Adrenal gland (tissue), 12 donors: Measurements from ENCODE around the gene EFCC1. TPM values are rescaled to one million over a fixed set of nuclear protein-coding genes. Genes with fewer than 3 reads are reported as not detected.

Experiments
- DNase-seq, 7 donors: peaks; one replicate each; pipeline ENCODE4 v3.0.0-alpha.2; 2019 to 2020
- H3K27ac ChIP-seq, 5 donors: fragments of 200-600 bp; sonication (generic) in 4 of 5; 1 replicate in 3 of 5; 2 replicates in 2 of 5; pipeline versions ENCODE4 v1.5.1 to v1.8.0; 2016 to 2020; ENCODE audit warnings: mild to moderate bottlenecking in 1 of 5
- H3K27me3 ChIP-seq: fragments of 200-600 bp; 2 replicates; pipeline ENCODE4 v1.8.0; 2021
- H3K36me3 ChIP-seq, 2 donors: fragments of 200-600 bp; replicated peaks in 1 of 2; 1 replicate in 1 of 2; 2 replicates in 1 of 2; pipeline versions ENCODE4 v1.5.1 to v1.8.0; 2018 to 2022
- H3K4me1 ChIP-seq, 2 donors: fragments of 200-600 bp; replicated peaks in 1 of 2; 1 replicate in 1 of 2; 2 replicates in 1 of 2; pipeline versions ENCODE4 v1.5.1 to v1.8.0; 2018 to 2021
- H3K4me3 ChIP-seq, 4 donors: fragments of 200-600 bp; sonication (generic) in 3 of 4; one replicate each; pipeline ENCODE4 v1.5.1; 2016 to 2018
- H3K9me3 ChIP-seq, 3 donors: fragments of 200-600 bp; sonication (generic) in 1 of 3; replicated peaks in 1 of 3; 1 replicate in 2 of 3; 2 replicates in 1 of 3; pipeline versions ENCODE4 v1.5.1 to v1.8.0; 2016 to 2021
- CTCF ChIP-seq, 6 experiments: fragments of 450-650 bp in 4 of 6; fragments of 200-600 bp in 2 of 6; sonication (generic) in 1 of 6; IDR thresholded peaks; 1 replicate in 5 of 6; 2 replicates in 1 of 6; pipeline versions ENCODE4 v1.5.1 to v1.8.0; 2016 to 2021; ENCODE audit warnings: antibody characterized with exemption in 6 of 6, mild to moderate bottlenecking in 2 of 6, moderate library complexity in 1 of 6
- POLR2A ChIP-seq, 2 donors: fragments of 450-650 bp; IDR thresholded peaks; one replicate each; pipeline ENCODE4 v1.6.1; 2017; ENCODE audit warnings: antibody characterized with exemption in 2 of 2, mild to moderate bottlenecking in 2 of 2, moderate library complexity in 1 of 2
- WGBS, 4 donors: extraction: QIAGEN DNeasy Blood & Tissue Kit in 2 of 4; methylation state at CpG; one replicate each; pipeline versions ENCODE4 v1.1.5 to v1.1.7; 2013 to 2017; 5-methylcytosine and 5-hydroxymethylcytosine counted together
- intact Hi-C, 2 donors: fragments of 100-400 bp; cut with DNase I; formaldehyde crosslinking; loops; one replicate each; pipeline versions ENCODE4 v1.14.1 to v1.15.0; 2022 to 2023
- polyA plus RNA-seq, 3 donors: library from polyadenylated mRNA; stranded (reverse); fragments of 200-250 nt in 2 of 3; fragments of 350-450 nt in 1 of 3; fragmentation: Illumina TruSeq in 1 of 3; extraction: RNeasy Lipid Tissue Mini Kit (QIAGEN cat#74804) in 1 of 3; gene quantifications; one replicate each; pipeline ENCODE4 v1.2.3, GENCODE V29; 2013 to 2014
- total RNA-seq, 9 donors: library from RNA; depleted of rRNA in 4 of 9; stranded (reverse); fragments of >200 nt in 4 of 9; fragments of 120-200 nt in 1 of 9; fragmentation: NEBNext Ultra II Directional in 1 of 9; extraction: Animal tissue kit (Norgen Biotek cat#: 25700) in 1 of 9; gene quantifications; one replicate each; pipeline versions ENCODE4 v1.1.0 to v1.2.4, GENCODE V29; 2013 to 2023
- donor health status: healthy with polysubstance abuse.
- donor health status: Bipolar disorder and iron deficiency.
- donor health status: DM: yes; HTN: yes; CAD: no.
- donor health status: DM: no; HTN: no; CAD: no.
- donor health status: DM: no; HTN: no; CAD: no.
- donor health status: DM: yes; HTN: yes; CAD: no.

Gene EFCC1
- total and polyA plus RNA-seq, 12 donors = 0.46 to 6.0 (median 1.8) TPM

DNA sequence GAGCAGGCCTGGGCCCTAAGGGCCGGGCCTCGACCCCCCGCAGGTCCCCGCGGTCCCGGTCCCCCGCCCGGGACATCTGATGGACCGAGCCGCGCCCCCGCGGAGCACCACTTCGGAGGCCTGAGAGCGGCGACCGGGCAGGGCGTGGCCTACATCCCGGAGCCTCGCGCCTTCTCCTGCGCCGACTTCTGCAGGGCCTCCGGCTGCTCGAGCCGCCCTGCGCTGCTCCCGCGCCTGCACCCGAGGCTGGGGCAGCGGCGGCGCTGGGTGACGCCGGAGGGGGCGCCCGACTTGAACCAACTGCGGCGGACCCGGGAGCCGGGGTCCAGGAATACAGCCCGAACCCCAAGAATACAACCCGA, 44.6 kb downstream of the EFCC1 start:
- 7 to 10% (median 8%) methylated on average over 9 to 43 of the region's 43 CpGs; no CpG with 5 or more reads in 1 of the 4 donors for WGBS, 4 donors
- intact Hi-C loops = no loop called here

DNA sequence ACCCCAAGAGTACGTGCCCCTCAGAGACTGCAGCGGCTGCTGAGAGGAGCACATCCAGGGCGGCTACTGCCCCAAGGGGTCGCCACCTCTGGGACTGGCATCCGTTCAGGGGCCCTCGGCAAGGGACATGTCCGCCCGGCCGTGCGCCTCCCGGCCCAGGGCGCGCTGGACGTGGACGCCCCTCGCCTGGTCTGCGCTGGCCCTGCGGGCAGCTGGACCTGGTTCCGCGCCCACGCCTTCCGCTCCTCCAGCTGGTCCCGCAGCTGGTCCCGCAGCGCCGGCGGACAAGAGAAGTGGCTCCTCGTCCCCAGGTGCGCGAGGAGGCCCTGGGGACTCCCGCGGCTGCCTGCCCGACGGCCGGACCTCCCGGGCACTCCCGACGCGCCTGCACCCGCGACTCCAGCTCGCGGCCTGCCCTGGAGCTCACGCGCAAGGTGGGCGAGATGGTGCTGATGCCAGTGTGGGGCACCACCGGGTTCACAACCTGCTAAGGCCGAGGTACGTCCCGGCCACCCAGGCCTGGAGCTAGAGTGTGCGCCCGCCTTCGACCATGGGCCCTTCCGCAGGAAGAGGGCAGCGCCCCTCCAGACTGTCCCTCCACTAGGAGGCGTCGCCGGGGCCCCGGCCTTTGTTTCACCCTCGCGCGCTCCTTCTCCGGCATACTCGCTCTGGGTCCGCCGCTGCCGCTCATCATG, 45.1 kb downstream of the EFCC1 start:
- no peak for DNase-seq
- intact Hi-C loops = no loop called here

More for the DNA sequence above, 44.6 kb downstream of the EFCC1 start:
- Histone ChIP-seq H3K4me1 (peaks cover 0 to 8% of the 10 kb centered on the region in 2 donors), H3K36me3 (no peaks in the 10 kb centered on the region), H3K27ac (no peak overlapping the region), H3K9me3 (no peaks in the 10 kb centered on the region), H3K4me3 (peak overlapping the region in 1 of 4 donors; percentile 37), H3K27me3 (peaks cover 13% of the 10 kb centered on the region)
- TF ChIP-seq CTCF (IDR thresholded peaks at IDR 0.05) (no peak), POLR2A (IDR thresholded peaks at IDR 0.05) (no peak)
- DNase-seq = no peak

GRCh38 chr3:129046732-129047552, 45.8 kb downstream of the EFCC1 start:
- no peak for DNase-seq
- Histone ChIP-seq H3K27ac (no peak overlapping the region), H3K4me1 (peaks cover 0 to 8% of the 10 kb centered on the region in 2 donors), H3K9me3 (no peaks in the 10 kb centered on the region), H3K4me3 (no peak overlapping the region), H3K27me3 (peaks cover 13% of the 10 kb centered on the region), H3K36me3 (no peaks in the 10 kb centered on the region)
- no peak for TF ChIP-seq POLR2A (IDR thresholded peaks at IDR 0.05)
- TF ChIP-seq CTCF (IDR thresholded peaks at IDR 0.05) = no peak
- intact Hi-C loops = no loop called here
- WGBS, 4 donors = 84 to 94% (median 86%) methylated on average over 6 to 46 of the region's 46 CpGs

More for the DNA sequence above, 45.1 kb downstream of the EFCC1 start:
- 22 to 44% (median 27%) methylated on average over 17 to 65 of the region's 67 CpGs for WGBS, 4 donors
- peak overlapping the region in 1 of 4 donors; percentile 37 for H3K4me3 ChIP-seq
- H3K4me1 ChIP-seq = peaks cover 0 to 8% of the 10 kb centered on the region in 2 donors
- no peaks in the 10 kb centered on the region for H3K36me3 ChIP-seq
- H3K9me3 ChIP-seq = no peaks in the 10 kb centered on the region
- TF ChIP-seq POLR2A (IDR thresholded peaks at IDR 0.05) (no peak), CTCF (IDR thresholded peaks at IDR 0.05) (no peak)
- H3K27ac ChIP-seq = no peak overlapping the region
- peaks cover 13% of the 10 kb centered on the region for H3K27me3 ChIP-seq

GRCh38 chr3:129047553-129047839, 46.4 kb downstream of the EFCC1 start:
- Histone ChIP-seq H3K27ac (no peak overlapping the region), H3K27me3 (peaks cover 13% of the 10 kb centered on the region), H3K4me1 (peaks cover 0 to 8% of the 10 kb centered on the region in 2 donors), H3K9me3 (no peaks in the 10 kb centered on the region), H3K36me3 (no peaks in the 10 kb centered on the region), H3K4me3 (no peak overlapping the region)
- WGBS, 4 donors = 84 to 93% (median 88%) methylated on average over 3 to 6 of the region's 6 CpGs
- TF ChIP-seq POLR2A (IDR thresholded peaks at IDR 0.05) (no peak), CTCF (IDR thresholded peaks at IDR 0.05) (no peak)
- intact Hi-C loops = no loop called here
- no peak for DNase-seq
